Fibroblast of the aortic adventitia (primary cell): ENCODE measurements around the gene LCLAT1. TPM values are rescaled to one million over a fixed set of nuclear protein-coding genes. Genes with fewer than 3 reads are reported as not detected.

Experiments used
- DNase-seq: peaks from one replicate; pipeline ENCODE4 v3.0.0-alpha.2; 2010; ENCODE audit warnings: low read depth
- H3K4me3 ChIP-seq: 2 replicates; pipeline ENCODE4 v1.5.1; 2011; ENCODE audit warnings: low read depth, mild to moderate bottlenecking, control low read depth, low read length, moderate library complexity
- CTCF ChIP-seq: IDR thresholded peaks from 2 replicates; pipeline ENCODE4 v1.5.1; 2011; ENCODE audit warnings: mild to moderate bottlenecking, low read length, control low read depth, inconsistent platforms; ENCODE audit not compliant: insufficient read depth
- total RNA-seq: library from RNA; depleted of rRNA; stranded (reverse); fragments of >200 nt; gene quantifications from 2 replicates; pipeline ENCODE4 v1.2.3, GENCODE V29; 2012; ENCODE audit warnings: low replicate concordance

LCLAT1 gene
- total RNA-seq, 1 donor, result 21.5 TPM

- H3K4me3 ChIP-seq, result no peak overlapping the region
- TF ChIP-seq CTCF, result no peak
- DNase-seq, result no peak
These were observed 196.6 kb downstream of the LCLAT1 start for GRCh38 chr2:30643674-30644073.

- H3K4me3 ChIP-seq, result no peak overlapping the region
- DNase-seq, result no peak
- no peak for TF ChIP-seq CTCF
These were observed 198.2 kb downstream of the LCLAT1 start for GRCh38 chr2:30645081-30645744.

- TF ChIP-seq CTCF, result no peak
- no peak overlapping the region for H3K4me3 ChIP-seq
- no peak for DNase-seq
These were observed 198.7 kb downstream of the LCLAT1 start for GRCh38 chr2:30645745-30646119.

GRCh38 chr2:30647752-30648457 is 200.9 kb downstream of the LCLAT1 start:
- DNase-seq, result no peak
- no peak for TF ChIP-seq CTCF
- no peak overlapping the region for H3K4me3 ChIP-seq

- DNase-seq, result no peak
- H3K4me3 ChIP-seq, result no peak overlapping the region
- TF ChIP-seq CTCF, result no peak
These were observed 202.2 kb downstream of the LCLAT1 start for GRCh38 chr2:30649278-30649677.

GRCh38 chr2:30649828-30650227 is 202.8 kb downstream of the LCLAT1 start:
- no peak for DNase-seq
- H3K4me3 ChIP-seq, result no peak overlapping the region
- no peak for TF ChIP-seq CTCF
